K562 (cell line): ENCODE results near the gene SNX1. TPM values are rescaled to one million over a fixed set of nuclear protein-coding genes. Genes with fewer than 3 reads are reported as not detected.

ENCODE experiments used
- ATAC-seq: fragments of 200-7000 bp; cut with Tn5 transposase; 3 replicates; pipeline ENCODE4 v1.9.1; 2020; ENCODE audit warnings: moderate library complexity
- BruUV-seq: library from RNA; stranded (reverse); fragments of 400-500 nt; replicated peaks from 2 replicates; lab custom pipeline; 2021; lab: Mats Ljungman, UMichigan
- CTCF ChIA-PET: fragments of 300-600 bp; formaldehyde crosslinking; extraction: SDS; loops from one replicate; lab custom pipeline; 2021; ENCODE audit warnings: low intra/inter-chr PET ratio; lab: Yijun Ruan, JAX
- POLR2A ChIA-PET: fragments of 300-600, 350-650 bp; sonication (Branson Sonifier 250); formaldehyde crosslinking; extraction: SDS; loops from one replicate; lab custom pipeline; 2021; ENCODE audit warnings: antibody characterized with exemption, inconsistent platforms; lab: Yijun Ruan, JAX
- DNase-seq, 4 experiments: peaks; one replicate each; pipeline versions ENCODE4 v3.0.0 to v3.0.0-alpha.2; 2011 to 2018; ENCODE audit warnings: low spot score in 3 of 4, mixed read lengths in 3 of 4; ENCODE audit errors: extremely low read depth in 1 of 4
- FAIRE-seq: peaks from 2 replicates; lab custom pipeline; 2011; peaks lifted over from hg19 to GRCh38; lab: Jason Lieb, UNC
- H2AFZ ChIP-seq: 2 replicates; pipeline ENCODE4 v1.6.0; 2011; ENCODE audit warnings: low read depth, low read length, control low read depth, inconsistent platforms
- H3K27ac ChIP-seq: fragments of 200-600 bp; 3 replicates; pipeline ENCODE4 v1.8.0; 2011; ENCODE audit warnings: low read depth, mild to moderate bottlenecking, control low read depth, inconsistent platforms, low read length, moderate library complexity, mixed read lengths; ENCODE audit errors: extremely low read depth
- H3K27me3 ChIP-seq, 2 experiments: fragments of 300-600 bp in 1 of 2; 2 replicates in 1 of 2; 3 replicates in 1 of 2; pipeline versions ENCODE4 v1.6.0 to v1.8.0; 2011; ENCODE audit warnings: inconsistent platforms in 2 of 2, low read length in 2 of 2, mild to moderate bottlenecking in 1 of 2, mixed read lengths in 1 of 2, moderate library complexity in 1 of 2; ENCODE audit not compliant: control insufficient read depth in 2 of 2, insufficient read depth in 2 of 2
- H3K36me3 ChIP-seq: fragments of 300-600 bp; 3 replicates; pipeline ENCODE4 v1.8.0; 2011; ENCODE audit warnings: mild to moderate bottlenecking, low read length, inconsistent platforms; ENCODE audit not compliant: control insufficient read depth, insufficient read depth
- H3K4me1 ChIP-seq, 2 experiments: fragments of 200-600 bp in 1 of 2; replicated peaks in 1 of 2; 2 replicates in 1 of 2; 3 replicates in 1 of 2; pipeline versions ENCODE4 v1.5.1 to v1.8.0; 2011; ENCODE audit warnings: inconsistent platforms in 2 of 2, low read length in 2 of 2, mild to moderate bottlenecking in 1 of 2, mixed read lengths in 1 of 2, moderate library complexity in 1 of 2; ENCODE audit not compliant: control insufficient read depth in 2 of 2, insufficient read depth in 2 of 2
- H3K4me2 ChIP-seq: 2 replicates; pipeline ENCODE4 v1.6.1; 2011; ENCODE audit warnings: low read length, control low read depth, inconsistent platforms, mixed read lengths; ENCODE audit not compliant: insufficient read depth
- H3K4me3 ChIP-seq: fragments of 200-600 bp; sonication (generic), shearing (Covaris generic); 2 replicates; pipeline ENCODE4 v1.5.1; 2016; ENCODE audit warnings: control low read depth, inconsistent platforms
- H3K79me2 ChIP-seq: fragments of 200-600 bp; 3 replicates; pipeline ENCODE4 v1.8.0; 2011; ENCODE audit warnings: low read length, inconsistent platforms; ENCODE audit not compliant: control insufficient read depth, insufficient read depth
- H3K9ac ChIP-seq, 2 experiments: 2 replicates each; pipeline versions ENCODE4 v1.6.0 to v1.6.1; 2011; ENCODE audit warnings: low read depth in 2 of 2, low read length in 2 of 2, control low read depth in 1 of 2, inconsistent platforms in 1 of 2, mild to moderate bottlenecking in 1 of 2, mixed read lengths in 1 of 2; ENCODE audit not compliant: insufficient read depth in 1 of 2
- H3K9me1 ChIP-seq: one replicate; pipeline ENCODE4 v1.6.0; 2011; ENCODE audit warnings: inconsistent platforms, mild to moderate bottlenecking, low read length, moderate library complexity; ENCODE audit not compliant: control insufficient read depth, insufficient read depth
- H3K9me3 ChIP-seq: replicated peaks from 2 replicates; pipeline ENCODE4 v1.5.1; 2011; ENCODE audit warnings: low read depth, low read length, inconsistent platforms; ENCODE audit not compliant: control insufficient read depth, insufficient read depth
- H4K20me1 ChIP-seq: replicated peaks from 2 replicates; pipeline ENCODE4 v1.6.1; 2011; ENCODE audit warnings: low read length, inconsistent platforms, mixed read lengths; ENCODE audit not compliant: control insufficient read depth, insufficient read depth
- BMI1 ChIP-seq: fragments of 150-350 bp; IDR thresholded peaks from 2 replicates; pipeline ENCODE4 v1.6.1; 2014; ENCODE audit warnings: low read length
- SPI1 ChIP-seq: IDR thresholded peaks from 2 replicates; pipeline ENCODE4 v1.6.1; 2011; ENCODE audit warnings: low read depth, low read length, control low read depth, borderline replicate concordance
- ZFX ChIP-seq: sonication (generic); formaldehyde crosslinking; IDR thresholded peaks from 2 replicates; pipeline ENCODE4 v1.8.0; 2022; ENCODE audit warnings: mild to moderate bottlenecking, missing genetic modification reagents, moderate library complexity
- ZKSCAN3 ChIP-seq: fragments of 250-450 bp; sonication (Bioruptor Pico); IDR thresholded peaks from 2 replicates; pipeline ENCODE4 v1.4.0; 2020
- ZNF41 ChIP-seq: fragments of 250-450 bp; sonication (Bioruptor Pico); conservative IDR thresholded peaks from 2 replicates; pipeline ENCODE4 v1.4.0; 2020; ENCODE audit warnings: mild to moderate bottlenecking
- WGBS: fragments of 100-300 bp; shearing (Covaris generic); methylation state at CpG from one replicate; pipeline ENCODE4 v1.1.6; 2016; ENCODE audit warnings: low coverage, mixed read lengths; ENCODE audit not compliant: insufficient coverage; ENCODE audit errors: missing lambda C conversion rate; 5-methylcytosine and 5-hydroxymethylcytosine counted together
- in situ Hi-C: fragments of 300-500 bp; cut with MboI; formaldehyde crosslinking; loops from 4 replicates; pipeline ENCODE4 v1.15.0; 2018; ENCODE audit warnings: inconsistent platforms, mixed read lengths
- intact Hi-C: fragments of 100-400 bp; cut with micrococcal nuclease; formaldehyde crosslinking; loops from 2 replicates; pipeline ENCODE4 v1.14.2; 2022
- polyA plus RNA-seq, 8 experiments: library from polyadenylated mRNA; depleted of rRNA in 4 of 8; stranded (reverse) in 5 of 8; unstranded in 3 of 8; fragments of >200 nt; fragmentation: Nextera tagmentation in 2 of 8; fragmentation: Illumina TruSeq in 1 of 8; extraction: Ambion mirVana in 2 of 8; extraction: Trizol in 1 of 8; gene quantifications; 2 replicates each; pipeline versions ENCODE4 v1.2.1 to v1.2.3, GENCODE V29; 2011 to 2014; ENCODE audit warnings: inconsistent platforms in 1 of 8, missing spikeins in 1 of 8
- total RNA-seq, 7 experiments: library from RNA; depleted of rRNA in 6 of 7; stranded (reverse); fragments of >200 nt in 6 of 7; fragmentation: Illumina TruSeq in 2 of 7; extraction: Trizol in 2 of 7; gene quantifications; 2 replicates each; pipeline versions ENCODE4 v1.2.1 to v1.2.3, GENCODE V29; 2011 to 2021; ENCODE audit warnings: low replicate concordance in 1 of 7
- TF ChIP-seq, protein P1 (sequence below), 3 experiments: fragments of 200-800 bp in 1 of 3; sonication (Bioruptor generic) in 1 of 3; sonication (generic) in 1 of 3; formaldehyde crosslinking in 1 of 3; IDR thresholded peaks; 2 replicates each; pipeline versions ENCODE4 v1.6.1 to v1.8.0; 2016 to 2022; ENCODE audit warnings: mild to moderate bottlenecking in 2 of 3, missing compliant biosample characterization in 2 of 3, missing genetic modification characterization in 2 of 3, missing genetic modification reagents in 1 of 3
- TF ChIP-seq, protein P2 (sequence below): fragments of 450-650 bp; IDR thresholded peaks from 2 replicates; pipeline ENCODE4 v1.7.1; 2018; ENCODE audit warnings: mild to moderate bottlenecking, low read depth; ENCODE audit not compliant: partially characterized antibody
- TF ChIP-seq, protein P3 (sequence below): fragments of 250-450 bp; sonication (Bioruptor Pico); IDR thresholded peaks from 2 replicates; pipeline ENCODE4 v1.4.0; 2020; ENCODE audit warnings: mild to moderate bottlenecking, moderate library complexity

Gene SNX1
- total and polyA plus RNA-seq, 9 of the 15 experiments (the other 6 are each of a cell fraction or from before 2014, with no cell fraction given): 11.0 to 105 (median 59.9) TPM

DNA sequence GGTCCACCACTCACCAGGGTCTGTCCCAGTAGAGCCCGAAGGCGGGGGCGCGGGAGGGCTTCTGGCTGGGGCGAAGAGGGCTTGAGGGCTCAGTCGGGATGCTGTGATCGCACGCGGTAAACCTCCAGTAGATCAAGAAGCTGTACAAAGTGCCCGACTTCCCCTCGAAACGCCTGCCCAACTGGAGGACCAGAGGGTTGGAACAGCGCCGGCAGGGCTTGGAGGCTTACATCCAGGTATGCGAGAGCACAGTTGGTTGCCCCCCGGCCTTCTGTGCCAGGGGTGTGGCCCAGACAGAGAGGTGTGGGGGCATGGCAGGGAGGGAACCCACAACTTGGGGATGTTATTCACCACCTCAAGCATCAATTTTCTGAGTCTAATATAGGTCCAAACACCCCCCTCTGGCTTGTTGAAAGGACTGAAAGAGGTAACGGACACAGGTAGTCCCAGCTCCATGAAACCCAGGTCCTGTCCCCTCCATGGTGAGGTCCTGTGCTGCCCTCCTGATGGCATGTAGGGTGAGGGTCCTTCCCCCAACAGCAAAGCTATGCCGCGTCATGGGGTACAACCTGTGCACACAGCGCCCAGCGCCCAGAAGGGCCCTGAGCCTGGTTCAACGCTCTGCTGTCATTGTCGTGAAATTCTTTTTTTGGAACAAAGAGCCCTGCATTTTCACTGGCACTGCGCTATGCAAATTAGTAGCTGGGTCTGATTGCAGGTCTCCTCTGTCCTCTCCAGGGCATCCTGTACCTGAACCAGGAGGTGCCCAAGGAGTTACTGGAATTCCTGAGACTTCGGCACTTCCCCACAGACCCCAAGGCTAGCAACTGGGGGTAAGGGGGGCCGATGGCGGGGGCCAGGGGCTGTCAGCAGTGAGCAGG lies 57.0 kb downstream of the SNX1 start (continued):
- TF ChIP-seq, protein P1, sequence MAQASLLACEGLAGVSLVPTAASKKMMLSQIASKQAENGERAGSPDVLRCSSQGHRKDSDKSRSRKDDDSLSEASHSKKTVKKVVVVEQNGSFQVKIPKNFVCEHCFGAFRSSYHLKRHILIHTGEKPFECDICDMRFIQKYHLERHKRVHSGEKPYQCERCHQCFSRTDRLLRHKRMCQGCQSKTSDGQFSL (CRISPR knock-in tag; IDR thresholded peaks at IDR 0.05): peak; percentile 36; the same call in 1 of the 2 replicates
- TF ChIP-seq, protein P1 (tag; IDR thresholded peaks at IDR 0.05): no peak
- no peak for TF ChIP-seq SPI1
- TF ChIP-seq, all 486 proteins: peak for 2

DNA sequence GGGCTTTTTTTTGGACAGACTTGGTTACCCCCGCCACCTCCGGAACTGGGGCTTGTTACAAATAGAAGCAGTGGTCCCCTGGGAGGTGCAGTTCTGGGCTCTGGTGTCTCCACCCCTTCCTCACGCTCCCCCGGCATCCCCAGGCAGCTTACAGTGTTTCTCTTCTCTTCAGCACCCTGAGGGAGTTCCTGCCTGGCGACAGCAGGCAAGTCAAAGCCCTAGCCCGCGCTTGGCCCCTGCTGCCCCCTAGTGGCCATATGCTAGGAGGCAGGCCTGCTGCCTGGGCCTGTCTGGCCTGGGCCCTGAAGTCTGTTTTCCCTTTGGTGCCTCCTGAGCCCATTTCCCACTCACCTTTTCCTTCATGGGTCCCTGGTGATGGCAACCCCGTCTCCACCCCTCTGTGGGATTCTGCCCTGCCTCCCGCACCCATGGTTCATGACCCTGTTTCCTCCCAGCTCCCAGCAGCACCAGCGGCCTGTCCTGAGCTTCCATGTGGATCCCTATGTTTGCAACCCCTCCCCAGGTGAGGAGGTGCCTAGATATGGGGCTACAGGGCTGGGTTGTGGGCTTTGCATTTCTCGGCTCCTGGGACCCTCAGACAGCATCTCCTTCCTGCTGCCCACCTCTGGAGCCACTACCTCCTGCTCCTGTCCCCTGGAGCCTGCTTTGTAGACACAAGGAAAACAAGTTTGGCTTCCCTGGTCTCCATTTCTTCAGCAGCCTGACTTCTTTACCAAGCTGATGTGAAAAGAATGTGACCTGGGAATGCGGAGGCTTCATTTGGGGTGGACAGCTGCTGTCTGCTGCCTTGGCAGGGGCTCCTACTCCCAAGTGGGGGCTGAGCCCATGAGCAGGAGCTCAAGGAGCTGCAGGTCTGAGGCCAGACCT lies 57.9 kb downstream of the SNX1 start:
- FAIRE-seq: peak; percentile 90
- Histone ChIP-seq H3K27ac (peak overlapping the region; percentile 45; the same call in 2 of the 3 replicates), H3K9me3 (no peaks in the 10 kb centered on the region), H4K20me1 (no peaks in the 10 kb centered on the region; the same call in 1 of the 2 replicates), H2AFZ (no peak overlapping the region), H3K27me3 (no peaks in the 10 kb centered on the region), H3K79me2 (peaks cover 6% of the 10 kb centered on the region; the same call in 2 of the 3 replicates), H3K4me3 (no peak overlapping the region), H3K4me2 (no peak overlapping the region), H3K9me1 (peaks cover 4% of the 10 kb centered on the region), H3K4me1 (peaks cover 16 to 58% of the 10 kb centered on the region in 2 experiments; a peak in 4 of 5 replicates), H3K36me3 (peaks cover 42% of the 10 kb centered on the region), H3K9ac (peak overlapping the region in 1 of 2 experiments; percentile 82; a peak in 3 of 4 replicates)
- intact Hi-C loops: loop anchor here (2.0 to 10.0 kb wide), 4 partner anchors 59 to 686 kb away; partner anchors contain the start of gene SNX1
- CTCF ChIA-PET: no interaction called here
- peak; percentile 78 to 93 (median 84) for DNase-seq
- ATAC-seq: peak; percentile 88
- in situ Hi-C loops: no loop called here
- BruUV-seq: no TSS peak
- WGBS: 17% methylated on average over 11 of the region's 12 CpGs
- POLR2A ChIA-PET: interaction anchor here (0.5 to 3.3 kb wide), 13 partner anchors 9 to 853 kb away, joined by 3 to 36 read pairs (median 4); partner anchors contain the start of gene PPIB
- TF ChIP-seq ZKSCAN3 (CRISPR knock-in tag): no peak
- TF ChIP-seq ZFX (CRISPR knock-in tag): peak; percentile 54
- TF ChIP-seq, protein P2, sequence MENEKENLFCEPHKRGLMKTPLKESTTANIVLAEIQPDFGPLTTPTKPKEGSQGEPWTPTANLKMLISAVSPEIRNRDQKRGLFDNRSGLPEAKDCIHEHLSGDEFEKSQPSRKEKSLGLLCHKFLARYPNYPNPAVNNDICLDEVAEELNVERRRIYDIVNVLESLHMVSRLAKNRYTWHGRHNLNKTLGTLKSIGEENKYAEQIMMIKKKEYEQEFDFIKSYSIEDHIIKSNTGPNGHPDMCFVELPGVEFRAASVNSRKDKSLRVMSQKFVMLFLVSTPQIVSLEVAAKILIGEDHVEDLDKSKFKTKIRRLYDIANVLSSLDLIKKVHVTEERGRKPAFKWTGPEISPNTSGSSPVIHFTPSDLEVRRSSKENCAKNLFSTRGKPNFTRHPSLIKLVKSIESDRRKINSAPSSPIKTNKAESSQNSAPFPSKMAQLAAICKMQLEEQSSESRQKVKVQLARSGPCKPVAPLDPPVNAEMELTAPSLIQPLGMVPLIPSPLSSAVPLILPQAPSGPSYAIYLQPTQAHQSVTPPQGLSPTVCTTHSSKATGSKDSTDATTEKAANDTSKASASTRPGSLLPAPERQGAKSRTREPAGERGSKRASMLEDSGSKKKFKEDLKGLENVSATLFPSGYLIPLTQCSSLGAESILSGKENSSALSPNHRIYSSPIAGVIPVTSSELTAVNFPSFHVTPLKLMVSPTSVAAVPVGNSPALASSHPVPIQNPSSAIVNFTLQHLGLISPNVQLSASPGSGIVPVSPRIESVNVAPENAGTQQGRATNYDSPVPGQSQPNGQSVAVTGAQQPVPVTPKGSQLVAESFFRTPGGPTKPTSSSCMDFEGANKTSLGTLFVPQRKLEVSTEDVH: peak; percentile 79
- no peak for TF ChIP-seq BMI1
- TF ChIP-seq ZNF41 (CRISPR knock-in tag): no peak
- TF ChIP-seq, protein P3, sequence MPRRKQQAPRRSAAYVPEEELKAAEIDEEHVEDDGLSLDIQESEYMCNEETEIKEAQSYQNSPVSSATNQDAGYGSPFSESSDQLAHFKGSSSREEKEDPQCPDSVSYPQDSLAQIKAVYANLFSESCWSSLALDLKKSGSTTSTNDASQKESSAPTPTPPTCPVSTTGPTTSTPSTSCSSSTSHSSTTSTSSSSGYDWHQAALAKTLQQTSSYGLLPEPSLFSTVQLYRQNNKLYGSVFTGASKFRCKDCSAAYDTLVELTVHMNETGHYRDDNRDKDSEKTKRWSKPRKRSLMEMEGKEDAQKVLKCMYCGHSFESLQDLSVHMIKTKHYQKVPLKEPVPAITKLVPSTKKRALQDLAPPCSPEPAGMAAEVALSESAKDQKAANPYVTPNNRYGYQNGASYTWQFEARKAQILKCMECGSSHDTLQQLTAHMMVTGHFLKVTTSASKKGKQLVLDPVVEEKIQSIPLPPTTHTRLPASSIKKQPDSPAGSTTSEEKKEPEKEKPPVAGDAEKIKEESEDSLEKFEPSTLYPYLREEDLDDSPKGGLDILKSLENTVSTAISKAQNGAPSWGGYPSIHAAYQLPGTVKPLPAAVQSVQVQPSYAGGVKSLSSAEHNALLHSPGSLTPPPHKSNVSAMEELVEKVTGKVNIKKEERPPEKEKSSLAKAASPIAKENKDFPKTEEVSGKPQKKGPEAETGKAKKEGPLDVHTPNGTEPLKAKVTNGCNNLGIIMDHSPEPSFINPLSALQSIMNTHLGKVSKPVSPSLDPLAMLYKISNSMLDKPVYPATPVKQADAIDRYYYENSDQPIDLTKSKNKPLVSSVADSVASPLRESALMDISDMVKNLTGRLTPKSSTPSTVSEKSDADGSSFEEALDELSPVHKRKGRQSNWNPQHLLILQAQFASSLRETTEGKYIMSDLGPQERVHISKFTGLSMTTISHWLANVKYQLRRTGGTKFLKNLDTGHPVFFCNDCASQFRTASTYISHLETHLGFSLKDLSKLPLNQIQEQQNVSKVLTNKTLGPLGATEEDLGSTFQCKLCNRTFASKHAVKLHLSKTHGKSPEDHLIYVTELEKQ: no peak
